Nephron (organoid): Measurements from ENCODE around the gene TECPR2.

Source experiments
- H3K27ac Mint-ChIP-seq, 3 experiments: 2 replicates each; pipeline ENCODE4 v1.8.0; 2020; ENCODE audit warnings: mixed read lengths in 3 of 3, mild to moderate bottlenecking in 2 of 3, moderate library complexity in 1 of 3
- H3K27me3 Mint-ChIP-seq: 2 replicates; pipeline ENCODE4 v1.8.0; 2021; ENCODE audit warnings: low read depth, mild to moderate bottlenecking, moderate library complexity, mixed read lengths
- H3K36me3 Mint-ChIP-seq: 2 replicates; pipeline ENCODE4 v1.8.0; 2020; ENCODE audit warnings: low read depth, mixed read lengths
- H3K4me1 Mint-ChIP-seq: 2 replicates; pipeline ENCODE4 v1.8.0; 2020; ENCODE audit warnings: mixed read lengths
- H3K4me3 Mint-ChIP-seq, 3 experiments: 2 replicates each; pipeline ENCODE4 v1.8.0; 2020; ENCODE audit warnings: mild to moderate bottlenecking in 3 of 3, mixed read lengths in 3 of 3, moderate library complexity in 2 of 3
- H3K9me3 Mint-ChIP-seq: 2 replicates; pipeline ENCODE4 v1.8.0; 2020; ENCODE audit warnings: mixed read lengths
- CTCF ChIP-seq, 3 experiments: fragments of 200-600 bp; sonication (generic); IDR thresholded peaks; one replicate each; pipeline ENCODE4 v1.5.0; 2021; ENCODE audit warnings: antibody characterized with exemption in 3 of 3; ENCODE audit not compliant: unreplicated experiment in 3 of 3

The TECPR2 gene

DNA sequence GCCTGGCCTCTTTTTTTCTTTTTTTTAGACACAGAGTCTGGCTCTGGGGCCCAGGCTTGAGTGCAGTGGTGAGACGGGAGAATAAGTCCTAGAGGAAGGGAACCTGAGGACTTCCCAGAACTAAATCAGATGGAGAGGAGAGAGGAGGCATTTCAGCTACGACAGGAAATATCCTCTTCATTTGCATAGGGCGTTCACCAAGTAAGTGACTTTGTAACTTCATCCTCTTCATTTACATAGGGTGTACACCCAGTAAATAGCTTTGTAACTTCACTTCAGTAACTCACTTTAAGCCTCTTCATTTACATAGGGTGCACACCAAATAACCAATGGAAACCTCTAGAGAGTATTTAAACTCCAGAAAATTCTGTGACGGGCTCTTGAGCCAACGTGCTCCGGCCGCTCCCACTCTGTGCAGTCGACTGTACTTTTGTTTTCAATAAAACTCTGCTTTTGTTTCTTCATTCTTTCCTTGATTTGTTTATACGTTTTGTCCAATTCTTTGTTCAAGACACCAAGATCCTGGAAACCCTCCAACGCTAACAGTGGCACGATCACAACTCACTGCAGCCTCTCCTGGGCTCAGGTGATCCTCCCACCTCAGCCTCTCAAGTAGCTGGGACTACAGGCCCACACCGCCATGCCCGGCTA lies 168.2 kb downstream of the TECPR2 start:
- peaks cover under 1% of the 10 kb centered on the region for H3K27me3 Mint-ChIP-seq
- peak overlapping the region; percentile 40 to 80 (median 45) for H3K27ac Mint-ChIP-seq
- H3K36me3 Mint-ChIP-seq = no peaks in the 10 kb centered on the region
- TF ChIP-seq CTCF (IDR thresholded peaks at IDR 0.05; ENCODE audit: unreplicated experiment in 3 of 3) = no peak
- no peaks in the 10 kb centered on the region for H3K9me3 Mint-ChIP-seq
- peaks cover under 1% of the 10 kb centered on the region for H3K4me1 Mint-ChIP-seq
- H3K4me3 Mint-ChIP-seq = no peak overlapping the region

DNA sequence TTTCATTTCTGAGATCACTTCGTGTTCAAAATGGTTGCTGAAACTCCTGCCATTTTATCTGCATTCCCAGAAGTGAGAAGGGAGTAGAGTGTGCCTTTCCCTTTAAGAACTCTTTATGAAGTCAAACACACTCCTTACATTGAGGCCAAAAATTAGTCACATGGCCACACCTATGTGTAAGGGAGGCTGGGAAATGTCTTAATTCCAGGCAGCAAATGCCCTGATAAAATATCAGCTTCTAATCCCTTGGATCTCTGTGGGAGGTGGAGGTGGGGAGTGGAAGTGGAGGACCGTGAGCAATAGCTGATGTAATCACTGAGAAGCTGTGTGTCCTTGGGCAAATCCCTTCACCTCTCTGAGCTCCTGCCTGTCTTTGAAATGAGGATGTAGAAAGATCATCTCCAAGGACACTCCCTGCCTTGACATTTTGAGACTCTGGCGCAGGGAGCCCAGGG lies 169.5 kb downstream of the TECPR2 start:
- Mint-ChIP-seq H3K4me1 (no peaks in the 10 kb centered on the region), H3K36me3 (no peaks in the 10 kb centered on the region), H3K4me3 (no peak overlapping the region), H3K9me3 (no peaks in the 10 kb centered on the region), H3K27ac (peak overlapping the region in 1 of 3 experiments; percentile 28), H3K27me3 (no peaks in the 10 kb centered on the region)
- TF ChIP-seq CTCF (IDR thresholded peaks at IDR 0.05; ENCODE audit: unreplicated experiment in 3 of 3) = no peak

GRCh38 chr14:102537981-102538601 lies 175.3 kb downstream of the TECPR2 start:
- Mint-ChIP-seq H3K27me3 (no peaks in the 10 kb centered on the region), H3K4me1 (peaks cover 14% of the 10 kb centered on the region), H3K4me3 (no peak overlapping the region), H3K27ac (peak overlapping the region in 2 of 3 experiments; percentile 46 to 55), H3K36me3 (no peaks in the 10 kb centered on the region), H3K9me3 (no peaks in the 10 kb centered on the region)
- no peak for TF ChIP-seq CTCF (IDR thresholded peaks at IDR 0.05; ENCODE audit: unreplicated experiment in 3 of 3)

GRCh38 chr14:102538602-102539543 lies 176.1 kb downstream of the TECPR2 start:
- H3K27ac Mint-ChIP-seq = peak overlapping the region in 2 of 3 experiments; percentile 46 to 98
- H3K27me3 Mint-ChIP-seq = peaks cover under 1% of the 10 kb centered on the region
- no peaks in the 10 kb centered on the region for H3K36me3 Mint-ChIP-seq
- H3K4me1 Mint-ChIP-seq = peaks cover 16% of the 10 kb centered on the region
- no peak for TF ChIP-seq CTCF (IDR thresholded peaks at IDR 0.05; ENCODE audit: unreplicated experiment in 3 of 3)
- no peaks in the 10 kb centered on the region for H3K9me3 Mint-ChIP-seq
- H3K4me3 Mint-ChIP-seq = no peak overlapping the region

DNA sequence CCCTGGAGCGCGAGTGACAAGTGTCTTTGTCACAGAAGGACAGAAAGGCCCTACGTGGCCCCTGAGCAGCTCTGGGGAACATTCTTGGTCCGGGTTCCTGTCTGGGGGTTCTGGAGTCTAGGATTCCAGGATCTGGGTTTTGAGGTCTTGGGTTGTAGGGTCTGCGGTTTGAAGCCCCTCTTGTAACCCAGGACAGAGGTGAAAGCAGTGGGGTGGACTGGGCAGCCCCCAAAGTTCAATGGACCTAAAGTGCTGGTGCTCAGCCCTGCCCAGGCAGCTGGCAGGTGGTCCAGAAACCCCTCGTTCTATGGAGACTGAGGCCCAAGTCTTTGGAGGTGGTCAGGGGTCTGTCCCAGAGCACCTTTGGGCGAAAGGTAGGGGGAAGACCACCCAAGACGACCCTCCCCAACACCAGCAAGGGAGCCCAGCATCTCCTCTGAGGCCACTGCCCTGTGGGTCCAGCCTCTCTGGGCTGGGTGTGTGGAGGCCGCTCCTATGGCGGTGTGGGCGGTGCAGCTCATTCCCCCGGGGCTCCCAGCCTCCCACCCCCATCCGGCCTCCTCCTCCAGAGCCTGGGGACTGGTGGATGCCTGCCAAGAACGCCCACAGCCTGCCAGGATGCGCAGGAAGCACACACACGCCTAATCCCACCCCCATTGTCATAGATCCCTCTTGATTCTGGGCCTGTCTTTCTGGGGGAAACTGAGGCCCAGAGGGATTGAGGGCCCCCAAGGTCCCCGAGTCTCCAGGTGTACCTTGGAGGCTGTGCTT lies 177.0 kb downstream of the TECPR2 start:
- no peaks in the 10 kb centered on the region for H3K36me3 Mint-ChIP-seq
- no peaks in the 10 kb centered on the region for H3K9me3 Mint-ChIP-seq
- H3K4me3 Mint-ChIP-seq = peak overlapping the region in 2 of 3 experiments; percentile 29 to 55
- peaks cover 5% of the 10 kb centered on the region for H3K27me3 Mint-ChIP-seq
- H3K27ac Mint-ChIP-seq = peak overlapping the region; percentile 90 to 98 (median 97)
- H3K4me1 Mint-ChIP-seq = peaks cover 21% of the 10 kb centered on the region
- TF ChIP-seq CTCF (IDR thresholded peaks at IDR 0.05; ENCODE audit: unreplicated experiment in 3 of 3) = no peak
